IPS-15b (cell line): ENCODE results near the gene FOXP4.

Source experiments
- H3K27me3 ChIP-seq: one replicate; pipeline ENCODE4 v1.6.1; 2013; ENCODE audit warnings: low read length; ENCODE audit not compliant: control insufficient read depth, insufficient read depth
- H3K36me3 ChIP-seq: one replicate; pipeline ENCODE4 v1.6.1; 2013; ENCODE audit warnings: low read length; ENCODE audit not compliant: control insufficient read depth, insufficient read depth
- H3K4me1 ChIP-seq: one replicate; pipeline ENCODE4 v1.6.1; 2013; ENCODE audit warnings: mild to moderate bottlenecking, low read length; ENCODE audit not compliant: control insufficient read depth, insufficient read depth
- H3K4me3 ChIP-seq: one replicate; pipeline ENCODE4 v1.5.1; 2013; ENCODE audit warnings: low read depth, low read length
- H3K9ac ChIP-seq: one replicate; pipeline ENCODE4 v1.6.1; 2013; ENCODE audit warnings: low read depth, mild to moderate bottlenecking, low read length
- H3K9me3 ChIP-seq: one replicate; pipeline ENCODE4 v1.6.1; 2013; ENCODE audit warnings: mild to moderate bottlenecking, low read length; ENCODE audit not compliant: control insufficient read depth, insufficient read depth

FOXP4 gene

DNA sequence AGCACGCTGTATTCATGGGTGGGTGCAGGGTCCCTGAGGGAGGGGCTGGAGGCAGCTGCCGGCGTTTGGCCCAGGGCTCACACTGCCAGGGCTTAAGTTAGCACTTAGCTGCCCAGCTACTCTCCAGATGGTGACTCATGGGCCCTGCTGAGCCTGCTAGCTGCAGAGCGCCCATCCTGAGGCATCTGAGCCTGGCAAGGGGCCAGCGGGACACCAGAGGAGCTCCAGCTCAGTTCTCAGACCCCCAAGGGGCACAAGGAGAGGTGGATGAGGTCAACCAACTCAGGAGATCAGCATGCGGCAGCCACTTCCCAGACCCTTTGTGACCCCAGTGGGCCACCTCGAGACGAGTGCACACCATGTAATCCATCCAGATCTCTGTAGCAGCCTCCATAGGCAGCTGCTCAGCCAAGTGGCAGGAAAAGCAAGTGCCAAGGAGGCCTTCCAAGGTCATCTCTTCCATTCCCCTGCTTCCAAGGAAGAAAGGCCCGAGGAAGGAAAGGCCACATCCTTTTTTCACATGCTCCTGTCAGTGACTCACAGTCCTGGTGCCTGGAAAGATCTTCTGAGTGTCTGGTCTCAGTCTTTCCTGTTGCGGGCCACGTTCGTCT lies 35.3 kb downstream of the FOXP4 start:
- no peak overlapping the region for H3K4me3 ChIP-seq
- H3K9ac ChIP-seq = no peak overlapping the region
- no peaks in the 10 kb centered on the region for H3K9me3 ChIP-seq
- H3K36me3 ChIP-seq = peaks cover 7% of the 10 kb centered on the region
- H3K4me1 ChIP-seq = peaks cover 37% of the 10 kb centered on the region
- peaks cover 2% of the 10 kb centered on the region for H3K27me3 ChIP-seq

DNA sequence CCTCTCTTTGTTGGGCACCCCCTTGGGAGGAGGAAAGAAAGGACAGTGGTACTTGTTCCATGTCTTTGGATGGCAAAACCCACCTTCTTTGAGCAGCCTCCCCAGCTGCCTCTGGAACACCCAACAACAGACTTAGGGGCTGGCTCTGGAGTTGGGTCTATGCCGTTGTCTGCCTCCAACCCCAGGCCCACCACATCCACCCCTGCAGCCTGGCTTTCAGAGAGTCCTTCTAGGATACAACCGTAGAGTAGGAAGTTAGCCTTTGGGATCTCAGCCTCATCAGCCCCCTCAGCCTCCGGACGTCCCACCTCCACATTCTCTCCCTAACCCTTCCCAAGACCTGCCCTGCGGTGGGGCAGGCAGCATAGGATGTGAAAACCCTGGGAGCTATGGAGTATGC lies 36.4 kb downstream of the FOXP4 start:
- Histone ChIP-seq H3K4me1 (peaks cover 31% of the 10 kb centered on the region), H3K9me3 (no peaks in the 10 kb centered on the region), H3K4me3 (no peak overlapping the region), H3K9ac (no peak overlapping the region), H3K36me3 (peaks cover 7% of the 10 kb centered on the region), H3K27me3 (peaks cover 2% of the 10 kb centered on the region)

DNA sequence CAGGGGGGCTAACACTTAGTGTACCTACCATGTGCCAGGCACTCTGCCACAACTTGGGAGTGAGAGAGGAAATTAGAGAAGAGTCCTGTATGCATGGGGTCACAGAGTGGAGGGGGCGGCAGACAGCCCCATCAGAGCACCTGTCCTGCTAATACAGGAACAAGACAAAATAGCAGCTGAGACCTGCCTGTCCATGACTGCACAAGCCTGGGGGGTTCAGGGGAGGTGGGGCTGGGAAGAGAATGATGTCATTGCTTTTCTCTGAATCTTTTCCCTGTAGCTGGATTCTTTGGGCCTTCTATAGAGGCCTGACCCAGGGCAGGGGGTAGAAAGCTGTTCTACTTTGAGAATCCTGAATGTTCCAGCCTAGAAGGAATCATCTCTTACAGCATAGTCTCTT lies 37.4 kb downstream of the FOXP4 start:
- Histone ChIP-seq H3K27me3 (peaks cover 2% of the 10 kb centered on the region), H3K9ac (no peak overlapping the region), H3K9me3 (no peaks in the 10 kb centered on the region), H3K4me3 (no peak overlapping the region), H3K36me3 (peaks cover 7% of the 10 kb centered on the region), H3K4me1 (peaks cover 26% of the 10 kb centered on the region)

DNA sequence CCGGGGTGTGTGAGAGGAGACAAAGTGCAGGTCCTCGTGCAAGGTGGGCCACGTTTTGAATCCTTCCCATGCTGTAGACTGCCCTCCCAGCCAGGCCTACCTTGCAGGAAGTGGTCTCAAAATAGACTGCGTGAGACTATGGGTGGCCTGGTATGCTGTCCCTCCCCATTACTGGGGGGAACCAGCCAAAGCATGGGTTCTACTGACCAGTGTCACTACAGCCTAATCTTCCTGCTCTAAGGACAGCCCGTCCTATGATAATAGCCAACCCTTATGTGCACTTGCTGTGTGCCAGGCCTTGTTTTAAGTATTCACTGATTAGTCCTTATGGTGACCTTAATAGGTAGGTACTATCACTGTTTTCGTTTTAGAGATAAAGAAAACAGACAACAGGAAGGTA lies 38.0 kb downstream of the FOXP4 start:
- Histone ChIP-seq H3K27me3 (peaks cover 2% of the 10 kb centered on the region), H3K4me1 (peaks cover 22% of the 10 kb centered on the region), H3K4me3 (no peak overlapping the region), H3K9ac (no peak overlapping the region), H3K9me3 (no peaks in the 10 kb centered on the region), H3K36me3 (peaks cover 7% of the 10 kb centered on the region)

DNA sequence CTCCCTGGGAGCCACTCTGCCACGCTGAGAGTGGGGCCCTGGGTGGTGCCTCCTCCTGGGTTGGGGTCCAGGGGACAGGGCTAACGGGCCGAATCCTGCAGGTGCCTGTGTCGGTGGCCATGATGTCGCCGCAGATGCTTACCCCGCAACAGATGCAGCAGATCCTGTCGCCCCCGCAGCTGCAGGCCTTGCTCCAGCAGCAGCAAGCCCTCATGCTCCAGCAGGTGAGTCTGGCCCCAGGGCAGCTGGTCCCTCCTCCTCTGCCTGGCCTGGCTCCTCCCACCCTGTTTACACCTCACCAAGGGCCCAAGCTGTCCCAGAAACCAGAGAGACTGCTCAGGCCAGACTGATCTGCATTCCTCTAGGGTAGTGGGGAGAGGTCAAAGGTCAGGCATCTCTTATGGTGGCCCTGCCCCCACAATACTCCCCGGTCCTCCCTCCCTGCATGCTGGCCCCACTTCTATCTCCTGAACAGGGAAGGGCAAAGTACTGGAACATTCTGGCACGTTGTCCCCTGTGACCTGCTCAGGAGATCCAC lies 38.6 kb downstream of the FOXP4 start:
- H3K4me3 ChIP-seq = no peak overlapping the region
- H3K27me3 ChIP-seq = peaks cover 2% of the 10 kb centered on the region
- H3K9me3 ChIP-seq = no peaks in the 10 kb centered on the region
- no peak overlapping the region for H3K9ac ChIP-seq
- H3K4me1 ChIP-seq = peaks cover 17% of the 10 kb centered on the region
- H3K36me3 ChIP-seq = peaks cover 7% of the 10 kb centered on the region

DNA sequence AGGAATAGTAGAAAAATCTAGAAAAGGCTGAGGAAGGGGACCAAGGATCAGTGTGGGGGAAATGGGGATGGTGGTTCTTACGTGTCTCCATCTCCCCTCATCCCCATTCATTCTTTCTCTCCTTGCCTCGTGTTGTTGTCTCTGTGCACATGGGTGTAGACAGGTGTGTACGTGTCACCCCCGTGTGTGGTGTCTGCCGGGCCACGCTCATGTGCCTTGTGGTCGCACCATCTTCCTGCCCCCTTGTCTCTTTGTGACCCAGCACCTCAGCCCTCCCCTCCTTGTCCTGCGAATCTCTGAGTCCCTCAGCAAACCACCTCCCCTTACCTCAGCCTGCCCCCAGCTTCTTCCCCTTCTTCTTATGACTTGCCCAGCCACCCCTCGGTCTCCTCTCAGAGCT lies 39.4 kb downstream of the FOXP4 start:
- no peaks in the 10 kb centered on the region for H3K9me3 ChIP-seq
- H3K4me3 ChIP-seq = no peak overlapping the region
- H3K4me1 ChIP-seq = peaks cover 16% of the 10 kb centered on the region
- H3K27me3 ChIP-seq = peaks cover 5% of the 10 kb centered on the region
- H3K36me3 ChIP-seq = peaks cover 6% of the 10 kb centered on the region
- H3K9ac ChIP-seq = no peak overlapping the region

DNA sequence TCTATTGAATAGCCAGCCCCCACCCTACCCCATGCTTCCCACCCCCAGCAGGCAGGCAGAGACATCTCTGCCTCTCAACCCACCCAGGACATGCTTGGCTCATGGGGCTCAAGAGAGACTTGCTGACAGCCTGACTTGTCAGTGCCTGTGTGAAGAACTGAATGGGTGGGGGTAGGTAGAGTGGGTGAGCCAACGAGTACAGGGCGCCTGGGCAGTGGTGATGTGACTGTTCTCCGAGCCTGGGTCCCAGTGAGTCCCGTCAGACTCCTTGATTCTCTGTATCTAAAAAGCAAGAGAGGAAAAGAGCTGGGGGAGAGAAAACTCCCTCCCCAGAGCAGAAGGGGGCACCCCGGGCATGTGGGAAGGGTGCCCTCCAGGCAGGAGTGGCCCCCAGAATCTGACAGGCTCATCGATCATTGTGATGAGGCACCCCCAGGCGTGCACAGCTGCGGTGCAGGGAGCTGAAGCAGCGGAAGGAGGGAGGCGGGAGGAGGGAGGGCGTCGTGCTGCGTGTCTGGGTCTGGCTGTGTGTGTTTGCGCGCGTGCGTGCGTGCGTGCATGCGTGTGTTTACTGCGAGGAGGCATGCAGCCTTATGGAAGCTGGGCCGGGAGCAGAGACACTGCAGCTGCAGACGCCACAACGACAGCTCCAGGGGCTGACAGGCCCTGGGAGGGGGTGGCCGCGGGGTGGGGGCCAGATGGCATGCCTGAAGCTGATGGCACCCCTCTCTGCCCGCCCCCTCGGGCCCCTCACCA lies 40.2 kb downstream of the FOXP4 start:
- peaks cover 10% of the 10 kb centered on the region for H3K27me3 ChIP-seq
- no peak overlapping the region for H3K9ac ChIP-seq
- no peaks in the 10 kb centered on the region for H3K9me3 ChIP-seq
- no peaks in the 10 kb centered on the region for H3K36me3 ChIP-seq
- H3K4me3 ChIP-seq = no peak overlapping the region
- H3K4me1 ChIP-seq = peaks cover 16% of the 10 kb centered on the region

DNA sequence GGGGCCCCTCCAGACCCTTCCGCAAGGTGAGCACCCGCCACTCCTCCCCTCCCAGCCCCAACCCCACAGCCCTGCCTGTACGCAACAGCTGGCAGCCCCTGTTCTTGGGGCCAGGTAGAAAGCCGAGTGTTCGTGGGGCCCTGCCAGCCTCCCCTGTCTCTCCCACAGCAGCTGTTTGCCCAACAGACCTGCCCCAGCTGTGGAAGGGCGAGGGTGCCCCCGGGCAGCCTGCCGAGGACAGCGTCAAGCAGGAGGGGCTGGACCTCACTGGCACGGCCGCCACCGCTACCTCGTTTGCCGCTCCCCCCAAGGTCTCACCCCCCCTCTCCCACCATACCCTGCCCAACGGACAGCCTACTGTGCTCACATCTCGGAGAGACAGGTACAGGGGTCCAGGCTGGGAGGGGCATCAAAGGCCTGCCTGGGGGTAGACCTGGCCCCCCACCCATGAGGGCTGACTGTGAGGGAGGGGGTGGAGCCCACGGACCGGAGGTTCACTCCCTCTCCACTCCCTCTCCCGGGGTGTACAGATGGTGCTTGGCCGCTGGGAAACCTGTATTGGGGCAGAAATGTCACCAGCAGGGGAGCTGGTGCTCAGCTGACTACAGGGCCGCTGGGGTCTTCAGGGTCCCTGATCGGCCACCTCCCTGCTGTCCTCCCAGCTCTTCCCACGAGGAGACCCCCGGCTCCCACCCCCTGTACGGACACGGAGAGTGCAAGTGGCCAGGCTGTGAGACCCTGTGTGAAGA lies 41.1 kb downstream of the FOXP4 start:
- peaks cover 20% of the 10 kb centered on the region for H3K4me1 ChIP-seq
- H3K4me3 ChIP-seq = no peak overlapping the region
- H3K9ac ChIP-seq = no peak overlapping the region
- no peaks in the 10 kb centered on the region for H3K9me3 ChIP-seq
- H3K36me3 ChIP-seq = no peaks in the 10 kb centered on the region
- peaks cover 14% of the 10 kb centered on the region for H3K27me3 ChIP-seq

DNA sequence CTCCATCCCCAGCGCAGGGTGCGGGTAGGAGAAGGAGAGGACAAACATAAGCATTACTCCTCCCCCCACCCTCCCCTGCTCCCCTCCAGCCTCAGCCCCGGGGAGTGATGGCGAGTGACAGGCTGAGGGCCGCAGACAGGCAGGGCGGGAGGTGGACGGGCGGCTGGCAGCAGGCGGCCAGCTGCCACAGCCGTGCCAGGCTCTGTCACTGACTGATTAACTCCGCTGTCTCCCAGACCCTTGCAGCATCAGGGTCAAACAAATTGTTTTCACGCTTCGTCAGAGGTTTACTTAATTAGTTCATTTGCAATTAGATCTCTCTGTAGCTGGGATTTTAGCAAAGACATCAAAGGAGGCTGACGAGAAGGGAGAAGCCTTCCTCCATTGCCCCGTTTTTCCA lies 41.9 kb downstream of the FOXP4 start:
- Histone ChIP-seq H3K9ac (no peak overlapping the region), H3K36me3 (no peaks in the 10 kb centered on the region), H3K9me3 (no peaks in the 10 kb centered on the region), H3K4me1 (peaks cover 20% of the 10 kb centered on the region), H3K27me3 (peaks cover 14% of the 10 kb centered on the region), H3K4me3 (no peak overlapping the region)

DNA sequence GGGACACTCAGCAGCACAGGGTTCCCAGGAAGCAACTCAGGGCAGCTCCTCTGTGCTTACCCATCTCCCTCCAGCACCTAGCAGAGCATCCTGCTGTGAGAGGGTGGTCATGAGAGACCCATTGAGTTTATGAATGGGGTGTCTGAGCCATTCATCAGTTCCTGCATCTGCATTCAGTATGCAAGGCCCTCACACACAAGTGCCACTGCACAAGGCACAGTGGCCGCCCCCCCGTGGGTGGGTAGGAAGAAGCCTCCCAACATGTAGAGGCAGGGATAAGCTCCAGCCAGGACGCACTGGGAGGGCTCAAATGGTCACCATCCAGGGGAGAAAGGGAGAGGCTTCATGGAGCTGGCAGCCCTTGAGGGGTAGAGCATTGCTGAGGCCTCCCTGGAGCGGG lies 43.0 kb downstream of the FOXP4 start:
- Histone ChIP-seq H3K4me1 (peaks cover 17% of the 10 kb centered on the region), H3K9ac (no peak overlapping the region), H3K36me3 (no peaks in the 10 kb centered on the region), H3K27me3 (peaks cover 14% of the 10 kb centered on the region), H3K9me3 (no peaks in the 10 kb centered on the region), H3K4me3 (no peak overlapping the region)

DNA sequence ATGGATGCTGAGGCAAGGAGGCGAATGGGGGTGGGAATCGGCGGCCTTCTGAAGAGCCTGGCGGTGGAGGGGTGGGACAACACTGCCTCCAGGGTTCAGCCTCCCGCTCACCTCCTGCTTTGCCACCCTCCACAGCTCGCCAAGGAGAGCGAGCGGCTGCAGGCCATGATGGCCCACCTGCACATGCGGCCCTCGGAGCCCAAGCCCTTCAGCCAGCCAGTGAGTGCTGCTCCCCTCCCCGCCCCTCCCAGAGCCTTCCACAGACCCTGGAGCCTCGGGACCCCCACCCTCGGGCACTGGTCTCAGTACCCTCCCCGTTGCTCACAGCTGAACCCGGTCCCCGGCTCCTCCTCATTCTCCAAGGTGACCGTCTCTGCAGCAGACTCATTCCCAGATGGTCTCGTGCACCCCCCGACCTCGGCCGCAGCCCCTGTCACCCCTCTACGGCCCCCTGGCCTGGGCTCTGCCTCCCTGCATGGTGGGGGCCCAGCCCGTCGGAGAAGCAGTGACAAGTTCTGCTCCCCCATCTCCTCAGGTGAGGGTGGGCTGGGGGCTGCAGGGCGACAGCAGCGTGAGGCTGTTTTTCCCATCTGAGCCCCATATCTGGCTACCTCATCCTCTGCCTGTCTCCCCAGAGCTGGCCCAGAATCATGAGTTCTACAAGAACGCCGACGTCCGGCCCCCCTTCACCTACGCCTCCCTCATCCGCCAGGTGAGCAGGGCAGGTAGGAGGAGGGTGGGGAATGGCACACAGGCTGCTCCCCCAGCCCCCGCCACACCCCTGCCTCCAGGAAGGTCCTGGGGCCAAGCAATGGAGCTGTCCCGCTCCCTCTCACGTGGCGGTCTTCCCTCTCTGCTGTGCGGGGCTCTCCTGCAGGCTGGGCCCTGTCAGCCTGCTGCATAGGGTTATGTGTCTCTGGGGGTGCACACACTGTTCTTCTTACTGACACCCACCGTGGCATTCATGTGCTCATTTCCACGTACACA lies 43.7 kb downstream of the FOXP4 start:
- no peaks in the 10 kb centered on the region for H3K36me3 ChIP-seq
- H3K27me3 ChIP-seq = peaks cover 14% of the 10 kb centered on the region

More for the DNA sequence above, 43.7 kb downstream of the FOXP4 start:
- Histone ChIP-seq H3K9me3 (no peaks in the 10 kb centered on the region), H3K4me1 (peaks cover 11% of the 10 kb centered on the region), H3K4me3 (no peak overlapping the region), H3K9ac (no peak overlapping the region)
